Suppressor macrophage treated with lipopolysaccharide for 1 hour (primary cell): Measurements from ENCODE around the gene MTERF4.
"Not testable (repeated sequence)": the region's sequence is repeated elsewhere in the genome, so short reads cannot be mapped to it uniquely, and the experiment has no call there.

ENCODE experiments used
- DNase-seq, 3 donors: peaks; one replicate each; pipeline ENCODE4 v3.0.0-alpha.2; 2020 to 2022

MTERF4 gene

DNA sequence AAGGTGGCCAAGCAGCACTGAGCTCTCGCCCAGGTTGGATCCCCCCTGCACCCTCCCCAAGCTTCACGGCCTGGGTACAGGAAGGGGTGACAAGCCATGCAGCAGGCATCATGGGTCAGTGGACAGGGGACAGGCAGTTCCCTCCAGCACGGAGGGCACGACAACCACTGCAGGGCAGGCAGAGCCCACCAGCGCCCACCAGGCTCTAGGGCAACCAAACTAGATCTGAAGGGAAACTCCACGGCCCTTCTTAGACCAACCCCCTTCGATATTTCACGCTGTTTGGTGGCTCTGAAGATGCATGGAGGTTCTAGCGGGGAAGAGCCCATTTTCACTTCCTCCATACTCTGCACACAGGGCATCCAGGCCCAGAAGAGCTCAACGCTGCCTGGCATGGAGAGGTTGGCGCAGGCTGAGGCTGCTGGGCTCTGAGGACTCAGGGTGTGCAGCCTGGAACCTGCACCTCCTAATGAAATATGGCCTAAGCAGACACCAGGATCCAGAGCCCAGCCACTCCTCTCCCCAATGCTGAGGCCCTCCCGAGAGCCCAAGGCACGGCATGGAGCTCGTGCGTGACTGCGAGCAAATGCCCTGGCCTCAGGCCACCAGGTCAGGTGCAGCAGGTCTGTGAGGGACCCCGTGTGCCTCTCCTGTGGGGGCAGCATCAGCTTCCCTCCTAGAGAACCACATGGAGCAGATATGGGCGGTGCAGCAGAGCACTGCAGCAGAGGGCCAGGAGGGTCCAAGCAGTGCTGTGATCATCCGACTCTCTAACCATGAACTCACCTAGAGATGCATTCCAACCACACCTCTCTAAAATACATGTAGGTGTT, 8.7 kb upstream of the MTERF4 start:
- no peak for DNase-seq

DNA sequence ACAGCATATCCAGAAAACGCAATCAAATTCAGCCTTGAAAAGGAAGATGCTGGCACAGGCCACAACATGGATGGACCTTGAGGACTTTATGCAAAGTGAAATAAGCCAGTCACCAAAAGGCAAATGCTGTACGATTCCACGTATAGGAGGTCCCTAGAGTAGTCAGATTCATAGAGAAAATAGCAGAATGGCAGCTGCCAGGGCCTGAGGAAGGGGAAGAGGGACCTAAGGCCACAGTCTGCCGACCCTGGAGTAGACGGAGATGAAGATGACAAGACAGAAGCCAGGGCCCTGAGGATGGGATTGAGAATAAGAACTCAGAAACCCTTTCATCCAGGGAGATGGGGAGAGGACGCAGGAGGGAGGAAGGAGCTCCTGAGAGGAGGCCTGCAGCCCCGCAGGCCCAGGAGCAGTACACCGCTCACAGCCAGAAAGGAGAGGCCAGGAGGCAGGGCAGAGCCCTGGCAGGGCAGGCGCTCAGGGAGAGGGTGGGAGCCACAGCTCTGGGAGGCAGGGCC, 8.1 kb upstream of the MTERF4 start:
- no peak for DNase-seq

DNA sequence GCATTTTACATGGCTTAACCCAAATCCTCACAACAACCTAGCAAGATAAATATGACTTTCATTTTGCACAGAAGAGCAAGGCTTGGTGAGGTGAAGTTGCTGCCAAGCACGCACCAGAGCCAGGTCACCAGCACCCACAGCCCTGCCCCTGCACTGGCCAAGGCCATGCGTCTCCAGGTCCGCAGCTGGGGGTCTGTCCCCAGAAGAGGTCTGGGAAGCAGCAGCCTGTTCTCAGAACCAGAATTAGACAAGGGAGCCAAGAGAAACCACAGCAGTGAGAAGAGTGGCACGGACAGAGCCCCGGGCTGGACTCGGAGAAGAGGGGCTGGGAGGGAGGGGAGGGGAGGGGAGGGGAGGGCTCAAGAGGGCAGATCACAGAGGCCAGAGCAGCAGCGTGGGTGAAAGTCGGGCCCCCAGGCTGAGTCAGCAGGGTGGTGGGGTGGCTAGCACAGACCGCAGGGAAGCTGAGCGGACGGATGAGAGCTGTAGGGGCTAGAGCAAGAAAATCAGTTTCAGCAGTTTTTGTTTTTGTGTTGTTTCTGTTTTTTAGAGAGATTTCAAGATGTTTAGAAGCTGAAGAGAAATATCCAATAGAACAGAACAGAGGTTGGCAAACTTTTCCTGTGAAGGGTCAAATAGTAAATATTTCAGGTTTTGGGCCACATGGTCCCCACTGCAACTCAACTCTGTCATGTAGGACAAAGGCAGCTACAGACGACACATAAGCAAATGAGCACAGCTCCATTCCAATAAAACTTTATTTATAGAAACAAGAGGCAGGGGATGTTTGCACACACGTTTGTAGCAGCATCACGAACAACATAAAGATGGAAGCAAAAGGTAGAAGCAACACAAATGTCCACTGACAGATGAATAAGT, 7.4 kb upstream of the MTERF4 start:
- no peak for DNase-seq

DNA sequence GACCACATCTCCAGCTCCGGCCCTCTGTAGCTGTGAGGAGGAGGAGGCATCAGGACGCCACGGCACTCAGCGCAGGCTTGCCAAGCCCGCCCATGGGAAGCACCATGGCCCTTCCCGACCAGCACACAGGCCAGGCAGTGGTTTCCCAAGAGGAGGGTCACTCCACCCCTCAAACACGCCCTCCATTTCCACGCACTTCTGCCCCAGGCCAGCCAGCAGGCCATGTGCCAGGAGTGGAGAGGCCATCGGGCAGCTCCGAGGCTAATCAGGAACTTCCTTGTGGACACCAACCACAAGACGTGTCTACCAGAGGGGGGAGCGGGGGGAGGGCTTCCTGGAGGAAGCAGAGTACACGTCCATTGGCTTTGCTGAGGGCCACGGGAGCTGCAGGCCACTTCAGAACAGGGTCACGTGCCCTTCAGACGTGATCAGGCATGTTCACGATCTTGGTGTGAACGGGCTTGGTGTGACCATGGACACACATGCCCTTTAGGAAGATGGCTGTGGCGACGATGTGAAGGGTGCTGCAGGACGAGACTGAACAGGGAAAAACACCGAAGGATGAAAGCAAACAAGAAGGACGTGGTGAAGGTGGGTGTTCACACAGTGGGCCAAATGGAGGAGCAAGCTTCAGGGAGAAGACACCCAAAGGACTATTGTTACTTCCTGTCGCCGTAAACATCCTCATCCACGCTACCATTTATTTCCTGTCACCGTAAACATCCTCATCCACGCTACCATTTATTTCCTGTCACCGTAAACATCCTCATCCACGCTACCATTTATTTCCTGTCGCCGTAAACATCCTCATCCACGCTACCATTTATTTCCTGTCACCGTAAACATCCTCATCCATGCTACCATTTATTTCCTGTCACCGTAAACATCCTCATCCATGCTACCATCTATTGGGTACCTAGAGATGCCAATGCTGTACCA, 6.5 kb upstream of the MTERF4 start:
- DNase-seq = no peak

DNA sequence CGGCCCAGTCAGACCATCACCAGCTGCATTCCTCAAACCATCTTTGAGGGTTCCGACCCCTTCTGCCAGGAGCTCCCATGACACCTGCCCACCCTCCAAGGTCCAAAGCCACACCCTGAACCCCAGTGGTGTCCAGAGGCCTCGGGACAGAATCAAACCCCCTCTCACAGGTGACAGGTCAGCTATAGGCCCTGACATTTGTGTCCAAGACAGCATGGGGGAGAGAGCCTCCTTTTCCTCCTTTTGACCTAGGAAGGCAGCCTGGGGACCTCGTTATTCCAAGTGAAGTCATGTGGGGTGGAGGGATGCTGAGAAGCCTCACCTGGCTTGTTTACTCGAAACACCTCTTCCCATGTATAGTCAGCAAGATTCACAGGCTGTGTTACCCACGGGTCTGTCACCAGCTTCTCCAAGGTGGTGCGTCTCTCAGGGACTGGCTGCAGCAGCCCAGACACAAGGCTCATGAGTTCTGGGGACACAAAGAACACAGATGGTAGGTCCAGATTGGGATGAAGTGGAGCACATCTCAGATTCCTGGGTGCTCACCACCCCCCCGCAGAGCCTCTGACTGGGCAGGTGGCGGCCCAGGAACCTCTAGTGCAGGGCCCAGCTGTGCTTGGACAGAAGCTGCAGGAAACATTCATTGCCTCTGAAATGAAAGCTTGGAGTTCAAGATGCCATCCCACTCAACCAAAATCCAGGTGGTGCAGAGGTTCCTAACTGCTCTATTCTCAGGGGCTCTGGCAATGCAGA, 5.1 kb upstream of the MTERF4 start:
- DNase-seq = no peak

DNA sequence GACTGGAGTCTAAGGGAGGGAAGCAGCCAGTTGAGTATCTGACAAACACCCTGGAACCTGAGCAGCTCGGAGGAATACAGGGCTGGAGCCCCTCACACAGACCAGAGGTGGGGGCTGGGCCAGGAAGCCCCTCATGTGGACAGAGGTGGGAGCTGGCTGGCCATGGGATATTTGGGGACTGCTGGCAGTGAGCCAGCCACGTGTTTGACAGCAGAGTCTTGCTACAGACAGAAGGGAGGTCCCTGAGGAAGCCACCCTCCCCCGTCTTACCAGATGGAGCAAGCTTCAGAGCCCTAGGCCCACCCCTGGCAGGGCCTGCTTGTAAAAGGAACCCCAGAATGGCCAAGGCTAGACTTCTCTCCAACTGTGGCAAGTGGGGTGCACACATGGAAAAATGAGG, 3.6 kb upstream of the MTERF4 start:
- DNase-seq = no peak

DNA sequence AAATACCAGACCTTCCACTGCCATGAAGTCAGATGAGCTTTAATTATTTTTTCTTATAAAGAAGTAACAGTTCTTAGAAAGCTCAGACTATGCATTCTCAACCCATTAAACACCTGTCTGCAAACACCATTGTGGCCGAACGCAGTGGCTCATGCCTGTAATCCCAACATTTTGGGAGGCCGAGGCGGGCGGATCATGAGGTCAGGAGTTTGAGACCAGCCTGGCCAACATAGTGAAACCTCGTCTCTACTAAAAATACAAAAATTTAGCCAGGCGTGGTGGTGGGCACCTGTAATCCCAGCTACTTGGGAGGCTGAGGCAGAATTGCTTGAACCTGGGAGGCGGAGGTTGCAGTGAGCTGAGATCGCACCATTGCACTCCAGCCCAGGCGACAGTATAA, 2.5 kb upstream of the MTERF4 start:
- not testable (repeated sequence) for DNase-seq

DNA sequence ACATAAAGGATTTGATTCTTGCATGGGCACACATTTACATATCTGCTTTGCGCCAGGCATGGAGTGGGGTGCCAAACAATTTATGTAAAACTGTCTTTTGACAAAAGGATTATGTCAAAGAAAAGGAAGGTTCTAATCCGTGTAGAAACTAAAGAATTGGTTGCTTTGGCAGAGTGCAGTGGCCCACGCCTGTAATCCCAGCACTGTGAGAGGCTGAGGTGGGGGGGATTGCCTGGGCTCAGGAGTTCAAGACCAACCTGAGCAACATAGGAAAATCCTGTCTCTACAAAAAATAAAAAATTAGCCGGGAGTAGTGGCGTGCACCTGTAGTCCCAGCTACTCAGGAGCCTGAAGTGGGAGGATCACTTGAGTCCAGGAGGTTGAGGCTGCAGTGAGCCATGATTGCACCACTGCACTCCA, 1.1 kb upstream of the MTERF4 start:
- DNase-seq = no peak

DNA sequence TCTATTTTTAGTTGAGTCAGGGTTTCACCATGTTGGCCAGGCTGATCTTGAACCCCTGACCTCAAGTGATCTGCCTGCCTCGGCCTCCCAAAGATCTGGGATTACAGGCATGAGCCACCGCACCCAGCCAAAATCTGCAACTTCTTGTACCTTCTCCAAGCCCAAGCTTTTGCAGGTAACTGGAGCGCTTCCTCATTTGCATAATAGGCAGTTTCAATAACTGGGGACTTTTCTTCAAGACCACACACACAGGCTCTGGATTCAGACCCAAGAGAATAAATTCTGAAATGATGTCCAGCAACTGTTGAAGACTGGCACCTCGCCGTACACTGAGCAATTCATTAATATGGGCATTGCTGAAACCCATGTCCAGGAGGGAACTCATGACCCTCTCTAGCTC, 2.8 kb downstream of the MTERF4 start:
- no peak for DNase-seq

DNA sequence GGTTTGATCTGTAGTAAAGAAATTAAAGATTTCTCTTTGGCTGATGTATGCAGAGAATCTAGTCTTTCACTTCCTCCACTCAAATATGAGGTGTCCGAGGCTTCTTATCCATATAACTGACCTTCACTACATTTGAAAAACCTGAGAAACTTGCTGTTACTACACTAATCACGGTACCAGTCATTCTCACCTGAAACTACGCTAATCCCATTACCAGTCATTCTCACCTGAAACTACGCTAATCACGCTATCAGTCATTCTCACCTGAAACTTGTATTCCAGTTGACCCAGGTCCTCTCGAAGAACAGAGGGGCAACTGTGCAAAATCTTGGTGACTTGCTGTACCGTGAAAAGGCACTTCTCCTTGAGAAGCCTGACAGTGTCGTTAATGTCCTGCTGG, 5.1 kb downstream of the MTERF4 start:
- no peak for DNase-seq

DNA sequence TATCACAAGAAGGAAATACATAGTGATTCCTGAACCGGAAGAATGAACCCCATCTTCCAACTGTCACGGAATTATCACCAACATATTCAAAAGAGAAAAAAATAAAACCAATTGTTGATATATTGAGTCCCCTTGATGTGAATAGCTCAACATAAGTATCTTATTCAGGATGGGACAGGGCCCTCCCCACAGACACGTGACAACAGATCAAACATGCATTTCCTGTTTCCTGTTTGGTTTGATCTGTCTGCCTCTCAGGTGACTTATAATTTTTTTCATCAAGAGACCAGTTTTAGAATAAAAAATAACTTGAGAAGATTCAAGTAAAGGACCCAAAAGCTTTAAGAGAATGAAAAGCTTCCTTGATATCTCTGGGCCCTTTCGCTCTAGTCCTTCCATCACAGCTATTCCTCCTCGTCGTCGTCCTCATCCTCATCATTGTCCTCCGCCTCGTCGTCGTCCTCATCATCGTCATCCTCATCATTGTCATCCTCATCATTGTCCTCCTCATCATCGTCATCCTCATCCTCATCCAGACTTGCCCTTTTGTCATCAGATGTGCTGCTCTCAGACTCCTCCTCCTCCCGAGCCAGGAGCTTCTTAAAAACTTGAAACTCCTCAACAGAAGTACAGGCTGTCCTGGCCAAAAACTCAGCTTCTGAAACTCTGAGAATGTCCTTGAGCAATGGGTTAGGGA, 6.3 kb downstream of the MTERF4 start:
- DNase-seq = no peak

DNA sequence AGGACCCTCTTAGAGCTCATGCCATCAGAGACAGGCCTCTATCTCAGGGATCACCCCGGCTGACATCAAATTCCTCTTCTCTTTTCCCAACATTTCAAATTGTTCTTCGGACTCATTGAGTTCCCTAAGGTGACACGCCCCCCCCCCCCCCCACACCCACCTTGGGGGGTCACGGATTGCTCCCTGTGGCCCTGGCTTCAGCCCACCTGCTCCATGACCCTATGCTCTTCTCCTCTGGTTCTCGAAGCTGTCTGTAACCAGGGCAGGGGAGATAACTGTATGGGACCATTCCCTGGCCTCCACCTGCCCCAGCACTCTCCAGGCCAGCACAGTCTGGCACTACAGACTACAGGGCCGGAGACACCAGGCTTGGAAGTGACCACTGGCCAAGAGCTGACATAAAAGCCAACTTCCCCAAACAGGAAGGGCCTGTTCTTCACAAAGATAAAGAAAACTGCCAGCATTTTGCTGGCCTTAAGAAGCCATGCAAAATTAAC, 7.1 kb downstream of the MTERF4 start:
- no peak for DNase-seq

DNA sequence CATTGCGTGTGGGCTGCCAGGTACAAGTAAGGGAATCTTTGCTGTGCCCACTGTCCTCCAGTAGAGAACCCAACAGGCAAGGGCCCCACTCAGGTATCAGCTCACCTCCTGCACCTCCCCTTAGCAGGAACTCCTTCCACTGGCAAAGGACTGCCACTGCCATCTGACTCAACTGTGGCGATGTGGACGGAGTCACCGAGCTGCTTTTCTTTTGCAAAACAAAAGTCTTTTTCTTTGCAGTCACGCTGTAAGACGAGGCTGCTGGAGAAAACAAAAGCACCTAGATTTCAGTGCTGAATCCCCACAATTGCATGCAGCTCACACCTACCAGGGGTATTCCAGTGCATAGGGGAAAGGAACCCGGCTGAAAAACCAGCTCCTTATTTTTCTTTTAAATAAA, 7.9 kb downstream of the MTERF4 start:
- DNase-seq = no peak

DNA sequence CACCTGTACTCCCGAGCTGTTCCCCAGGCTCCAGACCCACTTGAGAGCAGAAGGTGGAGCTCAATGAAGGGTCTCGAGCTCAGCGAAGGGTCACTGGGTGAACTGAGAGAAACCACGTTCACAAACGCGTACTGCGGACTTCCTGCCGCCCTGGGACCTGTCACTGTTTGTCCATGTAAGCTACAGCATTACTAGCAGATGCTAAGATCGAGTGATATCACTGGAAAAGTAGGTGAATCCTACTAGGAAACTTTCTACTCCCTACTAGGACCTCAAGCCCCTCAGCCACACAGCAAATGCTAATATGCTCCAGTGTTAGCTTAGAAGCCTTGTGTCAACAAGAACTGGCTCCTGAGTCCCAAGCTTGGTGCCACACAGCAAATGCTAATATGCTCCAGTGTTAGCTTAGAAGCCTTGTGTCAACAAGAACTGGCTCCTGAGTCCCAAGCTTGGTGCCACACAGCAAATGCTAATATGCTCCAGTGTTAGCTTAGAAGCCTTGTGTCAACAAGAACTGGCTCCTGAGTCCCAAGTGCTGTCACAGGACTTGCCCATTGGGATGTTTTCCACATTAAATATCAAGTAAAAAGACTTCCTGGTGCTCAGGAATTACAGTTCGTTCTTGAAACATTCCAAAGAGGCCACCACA, 8.8 kb downstream of the MTERF4 start:
- not testable (repeated sequence) for DNase-seq

DNA sequence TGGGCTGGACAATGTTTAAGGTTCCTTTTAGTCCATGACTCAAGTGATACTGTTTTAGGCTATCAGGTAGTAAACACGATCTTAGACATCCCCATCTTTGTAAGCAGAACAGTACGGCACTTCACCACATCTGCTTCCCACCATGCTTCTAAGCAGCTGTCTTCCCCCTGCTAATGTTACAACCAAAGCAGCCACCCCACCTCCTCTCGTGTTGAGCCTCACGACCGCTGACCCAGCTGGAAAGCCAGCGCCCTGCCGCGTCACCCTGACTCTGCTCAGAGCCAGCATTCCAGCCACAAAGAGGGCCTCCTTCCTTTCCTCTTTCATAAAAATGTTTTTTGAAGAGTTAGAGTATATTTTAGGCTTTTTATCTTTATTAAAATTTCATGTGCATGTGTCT, 9.4 kb downstream of the MTERF4 start:
- no peak for DNase-seq

DNA sequence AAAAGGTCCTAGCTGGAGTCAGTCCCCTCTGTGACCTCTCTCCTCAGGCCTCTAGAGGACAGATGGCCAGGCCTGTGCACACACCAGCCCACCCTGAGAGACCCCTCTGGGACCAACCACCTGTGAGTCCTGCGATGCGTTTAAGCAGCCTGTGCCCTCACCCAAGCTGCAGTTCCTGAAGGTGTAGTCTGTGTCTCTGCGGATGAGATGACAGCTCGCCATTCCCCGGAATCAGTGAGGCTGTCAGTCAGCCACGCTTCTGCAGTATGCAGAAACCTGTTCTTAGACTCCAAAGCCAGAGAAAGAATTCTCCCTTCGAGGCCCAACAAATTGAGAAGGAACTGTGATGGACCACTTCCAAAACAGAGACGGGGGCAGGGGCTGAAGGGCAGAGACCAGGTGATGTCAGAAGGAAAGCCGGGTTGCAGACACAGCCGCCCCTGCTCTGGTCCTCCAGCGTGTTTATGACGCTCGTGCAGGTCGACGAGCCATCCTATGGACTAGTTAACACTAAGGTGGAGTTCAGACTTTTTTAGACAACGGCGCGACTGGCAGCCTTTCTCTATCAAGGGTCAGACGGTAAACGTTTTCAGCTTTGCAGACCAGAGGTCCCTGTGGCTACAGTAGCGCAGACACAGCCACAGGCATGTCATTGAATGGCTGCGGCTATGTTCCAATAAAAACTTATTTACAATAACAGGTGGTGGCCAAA, 10.2 kb downstream of the MTERF4 start:
- no peak for DNase-seq

DNA sequence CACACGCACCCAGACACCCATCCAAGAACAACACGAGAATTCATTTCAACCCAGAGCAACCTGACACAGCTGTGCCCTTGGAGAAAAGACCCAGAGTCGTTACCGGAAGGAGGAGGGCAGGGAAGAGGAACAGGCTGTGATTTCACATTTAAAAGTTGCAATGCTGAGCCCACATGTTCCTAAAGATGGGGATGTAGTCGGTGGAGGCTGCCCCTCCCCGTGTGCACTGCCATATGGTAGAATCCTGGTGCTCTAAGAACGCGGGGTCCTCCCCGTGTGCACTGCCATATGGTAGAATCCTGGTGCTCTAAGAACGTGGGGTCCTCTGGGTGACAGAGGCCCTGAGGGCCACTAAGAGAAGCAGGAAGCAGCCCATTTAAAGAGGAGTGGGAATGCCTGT, 10.9 kb downstream of the MTERF4 start:
- DNase-seq = no peak

DNA sequence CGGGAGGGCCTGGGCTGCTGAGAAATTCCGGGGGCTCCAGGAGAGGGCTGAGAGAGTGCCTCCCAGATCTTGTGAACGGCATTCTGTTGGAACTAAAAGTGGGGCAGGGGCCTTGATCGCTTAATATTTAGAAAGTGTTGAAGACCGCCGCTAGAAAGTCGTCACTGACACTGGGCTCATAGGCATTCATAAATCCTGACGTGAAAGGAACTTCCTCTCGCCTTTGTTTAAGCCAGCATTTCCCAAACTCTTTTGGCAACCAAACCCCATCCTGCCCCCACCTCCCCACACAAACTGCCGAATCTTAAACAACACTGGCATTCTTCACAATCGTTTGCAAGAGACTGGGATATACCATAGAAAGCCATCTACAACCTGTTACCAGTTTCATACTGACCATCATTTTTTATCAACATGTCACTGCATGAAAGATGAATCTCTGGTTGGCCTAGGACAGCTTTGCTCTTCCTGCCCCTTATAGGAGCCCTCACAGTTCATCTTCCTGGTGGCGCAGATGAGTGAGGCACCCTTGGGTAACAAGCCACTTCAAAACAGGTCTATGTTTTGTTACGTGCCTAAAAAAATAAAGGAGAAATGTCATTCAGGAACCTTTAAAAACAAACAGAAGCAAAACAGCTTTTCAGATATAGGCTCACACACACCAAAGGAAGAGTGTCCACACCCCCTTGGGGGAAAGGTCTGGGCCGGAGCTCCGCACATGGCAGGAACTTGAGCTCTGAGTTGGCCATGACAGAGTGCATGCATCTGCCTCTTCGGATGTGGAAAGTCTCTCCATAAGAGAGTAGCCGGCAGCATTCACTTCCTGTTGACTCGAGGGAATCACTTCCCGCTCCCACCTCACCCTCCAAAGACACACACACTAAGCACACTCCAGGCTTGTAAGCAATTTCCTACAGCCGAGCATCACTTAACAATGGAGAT, 13.0 kb downstream of the MTERF4 start:
- DNase-seq = no peak

DNA sequence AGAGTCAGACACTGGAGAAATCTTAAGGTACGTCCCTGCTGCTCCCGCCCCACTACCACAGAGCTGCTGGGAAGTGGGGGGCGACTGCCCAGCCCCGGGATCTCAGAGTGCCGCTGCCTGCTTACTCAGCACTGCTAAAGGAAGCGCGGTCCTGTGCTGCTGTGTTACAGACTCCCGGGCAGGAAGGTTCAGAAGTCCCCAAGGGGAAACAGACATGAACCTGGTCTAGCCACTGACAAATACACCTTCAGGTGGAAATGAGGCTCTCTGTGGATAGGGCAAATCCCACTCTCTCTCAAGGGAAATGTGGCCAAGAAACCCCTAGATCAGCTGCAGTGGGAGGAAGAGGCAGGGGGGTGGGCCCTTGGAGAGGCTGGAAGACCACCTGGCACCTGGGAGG, 13.7 kb downstream of the MTERF4 start:
- DNase-seq = no peak
